ENCODE results near the gene CCDC93. TPM values are rescaled to one million over a fixed set of nuclear protein-coding genes. Genes with fewer than 3 reads are reported as not detected.

Gene CCDC93
- total and polyA plus RNA-seq, 4 donors: 9.6 to 45.6 (median 24.2) TPM

- peaks cover 0 to 11% (median 8%) of the 10 kb centered on the region in 3 donors for H3K27me3 ChIP-seq (ENCODE audit: control insufficient read depth in 3 of 3, insufficient read depth in 3 of 3, low read length in 2 of 3)
- no peaks in the 10 kb centered on the region for H3K4me1 ChIP-seq (ENCODE audit: control insufficient read depth in 5 of 5, insufficient read depth in 5 of 5, low read length in 5 of 5)
- H3K9me3 ChIP-seq (ENCODE audit: control insufficient read depth in 4 of 4, insufficient read depth in 3 of 4, low read length in 3 of 4): no peaks in the 10 kb centered on the region
- H3K4me3 ChIP-seq: no peak overlapping the region
- H3K36me3 ChIP-seq (ENCODE audit: control insufficient read depth in 4 of 4, insufficient read depth in 4 of 4, low read length in 4 of 4): no peaks in the 10 kb centered on the region
- no peak overlapping the region for H3K9ac ChIP-seq (ENCODE audit: insufficient read depth in 1 of 2, low read length in 2 of 2)
- WGBS, 2 donors: 65 to 71% methylated on average over 4 of the region's 4 CpGs
- H3K27ac ChIP-seq (ENCODE audit: low read depth in 1 of 2, low read length in 1 of 2): no peak overlapping the region
- TF ChIP-seq CTCF (IDR thresholded peaks at IDR 0.05; ENCODE audit: control extremely low read depth, extremely low read depth): no peak
- DNase-seq (peak in 2 of 3 donors; percentile 11 to 19), ATAC-seq (ENCODE audit: insufficient read depth, low FRiP score) (peak; percentile 79)
These were observed 47.5 kb upstream of the CCDC93 start for GRCh38 chr2:118061135-118061955.

GRCh38 chr2:118059919-118060478 lies 46.1 kb upstream of the CCDC93 start:
- ATAC-seq (ENCODE audit: insufficient read depth, low FRiP score): no peak
- no peaks in the 10 kb centered on the region for H3K36me3 ChIP-seq (ENCODE audit: control insufficient read depth in 4 of 4, insufficient read depth in 4 of 4, low read length in 4 of 4)
- DNase-seq: no peak
- no peak for TF ChIP-seq CTCF (IDR thresholded peaks at IDR 0.05; ENCODE audit: control extremely low read depth, extremely low read depth)
- H3K4me1 ChIP-seq (ENCODE audit: control insufficient read depth in 5 of 5, insufficient read depth in 5 of 5, low read length in 5 of 5): no peaks in the 10 kb centered on the region
- WGBS, 2 donors: 24 to 54% methylated on average over 4 of the region's 4 CpGs
- H3K4me3 ChIP-seq: no peak overlapping the region
- no peak overlapping the region for H3K9ac ChIP-seq (ENCODE audit: insufficient read depth in 1 of 2, low read length in 2 of 2)
- no peak overlapping the region for H3K27ac ChIP-seq (ENCODE audit: low read depth in 1 of 2, low read length in 1 of 2)
- peaks cover 0 to 8% (median 4%) of the 10 kb centered on the region in 3 donors for H3K27me3 ChIP-seq (ENCODE audit: control insufficient read depth in 3 of 3, insufficient read depth in 3 of 3, low read length in 2 of 3)
- H3K9me3 ChIP-seq (ENCODE audit: control insufficient read depth in 4 of 4, insufficient read depth in 3 of 4, low read length in 3 of 4): no peaks in the 10 kb centered on the region

- Histone ChIP-seq H3K36me3 (ENCODE audit: control insufficient read depth in 4 of 4, insufficient read depth in 4 of 4, low read length in 4 of 4) (no peaks in the 10 kb centered on the region), H3K27ac (ENCODE audit: low read depth in 1 of 2, low read length in 1 of 2) (no peak overlapping the region), H3K4me1 (ENCODE audit: control insufficient read depth in 5 of 5, insufficient read depth in 5 of 5, low read length in 5 of 5) (no peaks in the 10 kb centered on the region), H3K27me3 (ENCODE audit: control insufficient read depth in 3 of 3, insufficient read depth in 3 of 3, low read length in 2 of 3) (peaks cover 0 to 7% (median 4%) of the 10 kb centered on the region in 3 donors), H3K9ac (ENCODE audit: insufficient read depth in 1 of 2, low read length in 2 of 2) (no peak overlapping the region), H3K4me3 (no peak overlapping the region), H3K9me3 (ENCODE audit: control insufficient read depth in 4 of 4, insufficient read depth in 3 of 4, low read length in 3 of 4) (no peaks in the 10 kb centered on the region)
- 72 to 97% methylated on average over 3 of the region's 3 CpGs for WGBS, 2 donors
- DNase-seq: no peak
- TF ChIP-seq CTCF (IDR thresholded peaks at IDR 0.05; ENCODE audit: control extremely low read depth, extremely low read depth): no peak
- ATAC-seq (ENCODE audit: insufficient read depth, low FRiP score): no peak
These were observed 45.1 kb upstream of the CCDC93 start for GRCh38 chr2:118058951-118059350.
